ENCODE results near the gene IFI27L1.

The IFI27L1 gene

GRCh38 chr14:94048691-94049624 lies 32.2 kb upstream of the IFI27L1 start:
- peak; percentile 52 for DNase-seq (ENCODE audit: low spot score)
- no peak for TF ChIP-seq CTCF (IDR thresholded peaks at IDR 0.05)
- H3K27ac ChIP-seq, result no peak overlapping the region
- H3K4me3 ChIP-seq, result no peak overlapping the region

- peak; percentile 29 for DNase-seq (ENCODE audit: low spot score)
- H3K27ac ChIP-seq, result no peak overlapping the region
- no peak overlapping the region for H3K4me3 ChIP-seq
- TF ChIP-seq CTCF (IDR thresholded peaks at IDR 0.05), result no peak
Observed at GRCh38 chr14:94049625-94050023, 31.5 kb upstream of the IFI27L1 start.

- DNase-seq (ENCODE audit: low spot score), result peak; percentile 57
- no peak for TF ChIP-seq CTCF (IDR thresholded peaks at IDR 0.05)
- H3K27ac ChIP-seq, result no peak overlapping the region
- no peak overlapping the region for H3K4me3 ChIP-seq
Observed at GRCh38 chr14:94050231-94050880, 30.8 kb upstream of the IFI27L1 start.

GRCh38 chr14:94051115-94051514 lies 30.0 kb upstream of the IFI27L1 start:
- peak; percentile 73 for DNase-seq (ENCODE audit: low spot score)
- Histone ChIP-seq H3K27ac (no peak overlapping the region), H3K4me3 (no peak overlapping the region)
- no peak for TF ChIP-seq CTCF (IDR thresholded peaks at IDR 0.05)

- DNase-seq (ENCODE audit: low spot score), result peak; percentile 64
- no peak for TF ChIP-seq CTCF (IDR thresholded peaks at IDR 0.05)
- H3K4me3 ChIP-seq, result no peak overlapping the region
- no peak overlapping the region for H3K27ac ChIP-seq
Observed at GRCh38 chr14:94051779-94052178, 29.3 kb upstream of the IFI27L1 start.

GRCh38 chr14:94052199-94052598 lies 28.9 kb upstream of the IFI27L1 start:
- H3K4me3 ChIP-seq, result no peak overlapping the region
- no peak for DNase-seq (ENCODE audit: low spot score)
- no peak overlapping the region for H3K27ac ChIP-seq
- TF ChIP-seq CTCF (IDR thresholded peaks at IDR 0.05), result no peak
